Measurements from ENCODE around the gene ZNF22. TPM values are rescaled to one million over a fixed set of nuclear protein-coding genes. Genes with fewer than 3 reads are reported as not detected.
A peak's percentile ranks its signal among the peaks of the same experiment; 100 is the strongest.

ZNF22 gene
- total and polyA plus RNA-seq, 2 of the 4 experiments (the other 2 are of a cell fraction): 10.6 to 12.4 TPM

- peak within 1 kb of the TSS; percentile 36 for H3K18ac ChIP-seq (ENCODE audit: low read depth, low read length)
- H3K36me3 ChIP-seq (ENCODE audit: control insufficient read depth, insufficient read depth, low read length): peaks cover 15% of the 10 kb centered on the region; the same call in 1 of the 2 replicates
- dilution Hi-C loops (cut with HindIII; ENCODE audit: low sequenced_read_pairs, unreplicated experiment) (no loop called here), intact Hi-C loops (cut with micrococcal nuclease) (no loop called here), in situ Hi-C loops (cut with MboI; ENCODE audit: low sequenced_read_pairs) (loop anchor here (25.0 kb wide), 4 partner anchors 1034 to 1841 kb away; partner anchors contain the start of genes CSGALNACT2 and HNRNPF)
- H3K4me2 ChIP-seq (ENCODE audit: low read depth, low read length): peak within 1 kb of the TSS; percentile 84
- H4K8ac ChIP-seq (ENCODE audit: low read depth in 2 of 2, low read length in 2 of 2): peak within 1 kb of the TSS; percentile 39 to 75; a peak in 3 of 4 replicates
- no peak for TF ChIP-seq SMC3 (IDR thresholded peaks at IDR 0.05; ENCODE audit: low read depth, low read length)
- TF ChIP-seq BHLHE40 (IDR thresholded peaks at IDR 0.05; ENCODE audit: low read depth, low read length): no peak
- TF ChIP-seq USF2 (IDR thresholded peaks at IDR 0.05; ENCODE audit: low read depth, low read length): peak; percentile 18; the same call in 1 of the 2 replicates
- TF ChIP-seq CTCF (conservative IDR thresholded peaks at IDR 0.05; ENCODE audit: low read depth, low read length): peak; percentile 8; the same call in 1 of the 2 replicates
- TF ChIP-seq POLR2A (IDR thresholded peaks at IDR 0.05; ENCODE audit: low read depth, low read length): peak; percentile 97
- peak within 1 kb of the TSS; percentile 85 for H2AK5ac ChIP-seq (ENCODE audit: low read depth, low read length)
- peak; percentile 13 for ATAC-seq (ENCODE audit: low read depth)
- H4K91ac ChIP-seq (ENCODE audit: insufficient read depth, low read depth, low read length): peak within 1 kb of the TSS; percentile 97
- H2BK20ac ChIP-seq (ENCODE audit: low read depth, low read length): peak within 1 kb of the TSS; percentile 95
- H3K9me3 ChIP-seq (ENCODE audit: control insufficient read depth, insufficient read depth, low read length): no peaks in the 10 kb centered on the region
- no peaks in the 10 kb centered on the region; the same call in 1 of the 2 replicates for H4K20me1 ChIP-seq (ENCODE audit: insufficient read depth, low read length)
- H2AFZ ChIP-seq (replicated peaks; ENCODE audit: low read length, poor library complexity): peak within 1 kb of the TSS; percentile 80
- H3K9ac ChIP-seq (ENCODE audit: low read depth, low read length): peak within 1 kb of the TSS; percentile 60
- peak within 1 kb of the TSS; percentile 97 for H3K27ac ChIP-seq (ENCODE audit: insufficient read depth, low read length)
- peak within 1 kb of the TSS; percentile 92 for H2BK120ac ChIP-seq (ENCODE audit: low read depth, low read length)
- peaks cover 3 to 73% of the 10 kb centered on the region in 2 experiments; a peak in 3 of 4 replicates for H3K79me1 ChIP-seq (ENCODE audit: low read depth in 1 of 2, low read length in 2 of 2)
- BruUV-seq (replicated peaks): no TSS peak
- peak within 1 kb of the TSS; percentile 8; the same call in 1 of the 2 replicates for H3K56ac ChIP-seq (ENCODE audit: extremely low read depth, insufficient read depth, low read length)
- H3K23ac ChIP-seq (ENCODE audit: low read depth, low read length): peak within 1 kb of the TSS; percentile 86
- peak within 1 kb of the TSS; percentile 43 for H4K5ac ChIP-seq (ENCODE audit: low read depth, low read length)
- 17% methylated on average over 4 of the region's 12 CpGs; no CpG with 5 or more reads in 1 of the 2 experiments for WGBS, 2 experiments (ENCODE audit: extremely low coverage in 2 of 2, insufficient read length in 1 of 2)
- peak within 1 kb of the TSS; percentile 97 for H2BK5ac ChIP-seq (ENCODE audit: low read depth, low read length, poor library complexity, severe bottlenecking)
- POLR2A ChIA-PET (ENCODE audit: unreplicated experiment): interaction anchor here (0.6 kb wide), 2 partner anchors 15 to 25 kb away, joined by 3 to 5 read pairs; no protein-coding TSS in a partner anchor
- peak within 1 kb of the TSS; percentile 85 for H2AK9ac ChIP-seq (replicated peaks; ENCODE audit: low read depth, low read length, poor library complexity)
- peak within 1 kb of the TSS; percentile 84 for H3K14ac ChIP-seq (replicated peaks; ENCODE audit: low read depth, low read length)
- H2BK15ac ChIP-seq (ENCODE audit: low read depth, low read length): peak within 1 kb of the TSS; percentile 80; the same call in 2 of the 3 replicates
- H3K27me3 ChIP-seq (ENCODE audit: control insufficient read depth, insufficient read depth, low read length): no peaks in the 10 kb centered on the region
- peak within 1 kb of the TSS; percentile 55 for H3K4me3 ChIP-seq (ENCODE audit: insufficient read depth, low read depth, low read length)
- peaks cover 39% of the 10 kb centered on the region for H3K9me1 ChIP-seq (ENCODE audit: insufficient read depth, low read length)
- H3K4ac ChIP-seq (ENCODE audit: low read depth, low read length): peak within 1 kb of the TSS; percentile 89
- CTCF ChIA-PET: interaction anchor here (0.6 to 1.3 kb wide), 3 partner anchors 16 to 504 kb away, joined by 3 to 4 read pairs (median 3); no protein-coding TSS in a partner anchor
- H3K4me1 ChIP-seq (ENCODE audit: control insufficient read depth, insufficient read depth, low read length): peaks cover 68% of the 10 kb centered on the region
- DNase-seq: peak; percentile 93
Measured at GRCh38 chr10:44978570-44979280, 22.0 kb upstream of the ZNF22 start, which contains the start of gene DEPP1. DEPP1 (minus strand) TSS chr10:44978809; CDS start chr10:44978030, 779 bp downstream.

Measured in IMR-90 (cell line).